Upper lobe of left lung (tissue), 6 donors: ENCODE data around the gene GJC1. TPM values are rescaled to one million over a fixed set of nuclear protein-coding genes. Genes with fewer than 3 reads are reported as not detected.

Experiments used
- ATAC-seq, 2 donors: fragments of 200-7000 bp; cut with Tn5 transposase; one replicate each; pipeline ENCODE4 v1.9.1; 2022; ENCODE audit warnings: mild to moderate bottlenecking in 2 of 2, moderate library complexity in 2 of 2; ENCODE audit not compliant: low FRiP score in 2 of 2
- DNase-seq, 2 donors: peaks; one replicate each; pipeline ENCODE4 v3.0.0-alpha.2; 2019 to 2020
- H3K27ac ChIP-seq, 4 donors: fragments of 200-600 bp; sonication (generic); one replicate each; pipeline ENCODE4 v1.5.1; 2016 to 2019
- H3K27me3 ChIP-seq, 4 donors: fragments of 200-600 bp; sonication (generic); one replicate each; pipeline ENCODE4 v1.5.1; 2017 to 2019
- H3K36me3 ChIP-seq, 4 donors: fragments of 200-600 bp; sonication (generic); one replicate each; pipeline ENCODE4 v1.5.1; 2016 to 2019
- H3K4me1 ChIP-seq, 4 donors: fragments of 200-600 bp; sonication (generic); one replicate each; pipeline ENCODE4 v1.5.1; 2018 to 2019
- H3K4me3 ChIP-seq, 4 donors: fragments of 200-600 bp; sonication (generic); one replicate each; pipeline ENCODE4 v1.5.1; 2017 to 2019; ENCODE audit warnings: mild to moderate bottlenecking in 2 of 4, moderate library complexity in 1 of 4
- H3K9me3 ChIP-seq, 4 donors: fragments of 200-600 bp; sonication (generic); one replicate each; pipeline ENCODE4 v1.5.1; 2018 to 2019
- EP300 ChIP-seq, 4 donors: sonication (generic); formaldehyde crosslinking; IDR thresholded peaks; one replicate each; pipeline ENCODE4 v1.5.1; 2017; ENCODE audit warnings: antibody characterized with exemption in 4 of 4, control low read depth in 2 of 4
- POLR2A ChIP-seq, 4 donors: fragments of 450-650 bp; IDR thresholded peaks; one replicate each; pipeline ENCODE4 v1.5.1; 2016 to 2017; ENCODE audit warnings: antibody characterized with exemption in 4 of 4, mild to moderate bottlenecking in 2 of 4
- POLR2AphosphoS5 ChIP-seq, 2 donors: sonication (generic); formaldehyde crosslinking; IDR thresholded peaks; one replicate each; pipeline ENCODE4 v1.5.1; 2017; ENCODE audit warnings: antibody characterized with exemption in 2 of 2
- WGBS, 2 donors: methylation state at CpG; one replicate each; pipeline ENCODE4 v1.1.5; 2017 to 2018; 5-methylcytosine and 5-hydroxymethylcytosine counted together
- total RNA-seq, 6 donors: library from RNA; depleted of rRNA in 4 of 6; stranded (reverse); fragments of >200 nt in 4 of 6; gene quantifications; one replicate each; pipeline versions ENCODE4 v1.1.0 to v1.2.1, GENCODE V29; 2016 to 2021
- TF ChIP-seq, protein P1 (sequence below), 6 experiments: fragments of 450-650 bp in 4 of 6; fragments of 200-600 bp in 2 of 6; sonication (generic) in 2 of 6; IDR thresholded peaks; one replicate each; pipeline ENCODE4 v1.5.1; 2016 to 2019; ENCODE audit warnings: antibody characterized with exemption in 6 of 6
- donor health status: DM: no; HTN: no; CAD: no; lungs with moderate emphysema.
- donor health status: DM: no; HTN: yes; CAD: no; lungs with severe emphysema.

GJC1 gene
- total RNA-seq, 6 donors from 2014 or later: 4.2 to 14.8 (median 8.6) TPM

DNA sequence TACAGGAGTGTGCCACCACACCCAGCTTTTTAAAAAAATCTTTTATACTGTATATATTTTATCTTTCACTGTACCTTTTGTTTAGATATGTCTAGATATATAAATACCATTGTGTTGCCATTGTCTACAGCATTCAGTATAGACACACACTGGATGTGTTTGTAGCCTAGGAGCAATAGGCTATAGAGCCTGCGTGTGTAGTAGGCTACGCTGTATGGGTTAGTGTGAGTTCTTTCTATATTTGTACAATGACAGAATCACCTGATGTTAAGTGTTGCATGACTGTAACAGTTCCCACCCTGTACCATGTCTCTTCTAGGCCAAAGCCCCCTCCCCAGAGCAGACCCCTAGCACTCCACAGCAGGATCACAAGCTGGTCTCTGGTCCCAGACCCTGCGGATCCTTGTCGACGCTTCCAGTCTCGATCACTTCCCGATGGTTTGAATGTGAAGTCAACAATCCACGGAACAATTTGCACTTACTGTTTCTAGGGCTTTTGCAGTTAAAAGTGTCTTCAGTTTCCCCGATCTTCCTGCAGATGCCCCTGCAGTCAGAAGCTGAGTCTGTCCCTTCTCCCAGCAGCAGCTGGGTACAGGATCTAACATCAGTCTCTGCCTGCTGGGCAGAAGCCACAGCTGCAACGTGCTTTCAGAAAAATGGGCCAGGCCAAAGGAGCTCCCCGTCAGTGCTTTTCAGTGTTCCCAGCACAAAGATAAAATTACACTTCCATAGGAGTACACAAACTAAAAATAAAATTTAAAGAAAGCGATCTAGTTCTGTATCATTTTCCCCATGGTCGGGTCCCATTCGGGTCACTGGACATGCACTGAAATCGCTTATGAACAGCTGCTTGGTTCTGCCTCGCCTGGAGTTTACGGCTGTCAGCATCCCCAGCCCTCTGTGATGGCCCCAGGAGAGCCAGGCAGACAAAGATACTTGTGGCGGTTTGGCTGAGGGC, 35.9 kb downstream of the GJC1 start:
- TF ChIP-seq, protein P1, sequence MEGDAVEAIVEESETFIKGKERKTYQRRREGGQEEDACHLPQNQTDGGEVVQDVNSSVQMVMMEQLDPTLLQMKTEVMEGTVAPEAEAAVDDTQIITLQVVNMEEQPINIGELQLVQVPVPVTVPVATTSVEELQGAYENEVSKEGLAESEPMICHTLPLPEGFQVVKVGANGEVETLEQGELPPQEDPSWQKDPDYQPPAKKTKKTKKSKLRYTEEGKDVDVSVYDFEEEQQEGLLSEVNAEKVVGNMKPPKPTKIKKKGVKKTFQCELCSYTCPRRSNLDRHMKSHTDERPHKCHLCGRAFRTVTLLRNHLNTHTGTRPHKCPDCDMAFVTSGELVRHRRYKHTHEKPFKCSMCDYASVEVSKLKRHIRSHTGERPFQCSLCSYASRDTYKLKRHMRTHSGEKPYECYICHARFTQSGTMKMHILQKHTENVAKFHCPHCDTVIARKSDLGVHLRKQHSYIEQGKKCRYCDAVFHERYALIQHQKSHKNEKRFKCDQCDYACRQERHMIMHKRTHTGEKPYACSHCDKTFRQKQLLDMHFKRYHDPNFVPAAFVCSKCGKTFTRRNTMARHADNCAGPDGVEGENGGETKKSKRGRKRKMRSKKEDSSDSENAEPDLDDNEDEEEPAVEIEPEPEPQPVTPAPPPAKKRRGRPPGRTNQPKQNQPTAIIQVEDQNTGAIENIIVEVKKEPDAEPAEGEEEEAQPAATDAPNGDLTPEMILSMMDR (IDR thresholded peaks at IDR 0.05): no peak
- TF ChIP-seq POLR2AphosphoS5 (IDR thresholded peaks at IDR 0.05): no peak
- no peak for TF ChIP-seq EP300 (IDR thresholded peaks at IDR 0.05)
- TF ChIP-seq POLR2A (IDR thresholded peaks at IDR 0.05): no peak
- Histone ChIP-seq H3K27me3 (no peaks in the 10 kb centered on the region), H3K4me1 (peaks cover 7 to 19% (median 13%) of the 10 kb centered on the region in 4 donors), H3K36me3 (no peaks in the 10 kb centered on the region), H3K27ac (peak overlapping the region; percentile 57 to 87 (median 74)), H3K9me3 (no peaks in the 10 kb centered on the region), H3K4me3 (no peak overlapping the region)
- no peak for DNase-seq
- WGBS, 2 donors: 80% methylated on average over 18 of the region's 18 CpGs
- ATAC-seq: no peak

DNA sequence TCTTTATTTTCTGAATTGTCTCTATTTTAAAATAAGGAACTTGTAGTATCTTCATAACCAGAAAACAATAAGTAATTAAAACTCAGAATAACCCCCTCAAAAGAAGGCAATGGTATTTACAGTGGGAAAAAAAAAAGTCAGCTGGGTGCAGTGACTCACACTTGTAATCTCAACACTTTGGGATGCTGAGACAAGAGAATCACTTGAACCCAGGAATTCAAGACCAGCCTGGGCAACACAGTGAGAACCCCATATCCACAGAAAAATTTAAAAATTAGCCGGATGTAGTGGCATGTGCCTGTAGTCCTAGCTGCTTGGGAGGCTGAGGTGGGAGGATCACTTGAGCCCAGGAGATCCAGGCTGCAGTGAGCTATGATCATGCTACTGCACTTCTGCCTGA, 37.8 kb downstream of the GJC1 start:
- WGBS, 2 donors: 95 to 100% methylated on average over 1 of the region's 1 CpG
- Histone ChIP-seq H3K4me3 (no peak overlapping the region), H3K27ac (no peak overlapping the region), H3K4me1 (peaks cover 10 to 24% (median 16%) of the 10 kb centered on the region in 4 donors), H3K36me3 (no peaks in the 10 kb centered on the region), H3K27me3 (no peaks in the 10 kb centered on the region), H3K9me3 (no peaks in the 10 kb centered on the region)
- ATAC-seq: no peak
- TF ChIP-seq, protein P1 (IDR thresholded peaks at IDR 0.05): no peak
- no peak for TF ChIP-seq EP300 (IDR thresholded peaks at IDR 0.05)
- TF ChIP-seq POLR2A (IDR thresholded peaks at IDR 0.05): no peak
- no peak for TF ChIP-seq POLR2AphosphoS5 (IDR thresholded peaks at IDR 0.05)
- DNase-seq: no peak

DNA sequence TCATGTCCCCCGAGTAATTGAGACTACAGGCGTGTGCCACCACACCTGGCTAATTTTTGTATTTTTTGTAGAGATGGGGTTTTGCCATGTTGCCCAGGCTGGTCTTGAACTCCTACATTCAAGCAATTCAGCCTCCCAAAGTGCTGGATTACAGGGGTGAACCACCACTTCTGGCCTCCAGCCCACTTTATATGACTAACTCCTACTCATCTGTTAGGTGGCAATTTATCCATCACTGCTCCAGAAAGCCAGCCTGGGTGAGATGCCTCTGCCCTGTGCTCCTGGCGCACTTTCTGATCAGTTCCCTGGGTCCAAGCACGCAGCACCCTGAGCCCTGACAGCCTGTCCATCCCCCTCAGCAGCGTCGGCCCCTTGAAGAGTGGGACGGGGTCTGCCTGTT, 41.9 kb downstream of the GJC1 start:
- TF ChIP-seq POLR2A (IDR thresholded peaks at IDR 0.05): no peak
- TF ChIP-seq EP300 (IDR thresholded peaks at IDR 0.05): no peak
- no peak for TF ChIP-seq POLR2AphosphoS5 (IDR thresholded peaks at IDR 0.05)
- TF ChIP-seq, protein P1 (IDR thresholded peaks at IDR 0.05): no peak
- WGBS, 2 donors: 68 to 82% methylated on average over 7 of the region's 7 CpGs
- no peaks in the 10 kb centered on the region for H3K36me3 ChIP-seq
- H3K9me3 ChIP-seq: no peaks in the 10 kb centered on the region
- H3K27ac ChIP-seq: no peak overlapping the region
- H3K4me1 ChIP-seq: peaks cover 13 to 18% (median 14%) of the 10 kb centered on the region in 4 donors
- no peaks in the 10 kb centered on the region for H3K27me3 ChIP-seq
- DNase-seq: no peak
- no peak for ATAC-seq
- no peak overlapping the region for H3K4me3 ChIP-seq

DNA sequence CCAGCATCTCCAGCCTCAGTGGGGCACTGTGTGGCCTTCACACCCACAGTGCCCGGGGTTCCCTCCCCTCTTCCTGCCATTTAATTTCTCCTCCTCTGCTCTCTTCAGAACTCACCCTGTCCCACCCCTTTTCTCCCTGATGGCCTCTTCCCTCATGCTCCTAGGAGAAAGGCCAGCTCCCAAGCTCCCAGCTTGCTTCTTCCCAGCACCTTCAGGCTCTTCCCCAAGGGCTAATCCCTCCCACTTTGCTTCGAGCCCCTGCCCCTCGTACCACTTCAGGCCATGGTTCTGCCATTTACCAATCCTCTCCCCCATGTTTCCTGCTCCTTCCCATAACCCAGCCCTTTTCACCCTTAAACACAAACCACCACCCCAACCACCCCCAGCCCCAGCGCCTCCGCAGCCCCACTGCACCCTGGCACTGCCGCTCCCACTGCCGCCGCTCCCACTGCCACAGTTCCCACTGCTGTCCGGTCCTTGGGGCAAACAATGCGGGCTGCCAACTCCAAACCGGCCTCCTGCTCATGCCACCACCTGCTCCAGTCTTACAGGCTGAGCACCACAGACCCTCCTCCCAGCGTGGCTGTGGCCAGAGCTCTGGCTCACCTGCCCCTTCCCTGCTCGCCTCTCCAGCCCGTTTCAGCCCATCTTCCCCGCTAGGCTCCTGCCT, 42.7 kb downstream of the GJC1 start:
- no peak overlapping the region for H3K4me3 ChIP-seq
- H3K4me1 ChIP-seq: peaks cover 16 to 21% (median 18%) of the 10 kb centered on the region in 4 donors
- no peak for ATAC-seq
- H3K27me3 ChIP-seq: no peaks in the 10 kb centered on the region
- TF ChIP-seq EP300 (IDR thresholded peaks at IDR 0.05): no peak
- TF ChIP-seq POLR2A (IDR thresholded peaks at IDR 0.05): no peak
- TF ChIP-seq, protein P1 (IDR thresholded peaks at IDR 0.05): no peak
- no peak for TF ChIP-seq POLR2AphosphoS5 (IDR thresholded peaks at IDR 0.05)
- H3K9me3 ChIP-seq: no peaks in the 10 kb centered on the region
- H3K27ac ChIP-seq: peak overlapping the region in 1 of 4 donors; percentile 1
- DNase-seq: peak in 1 of 2 donors; percentile 67
- 62 to 66% methylated on average over 15 of the region's 15 CpGs for WGBS, 2 donors
- H3K36me3 ChIP-seq: no peaks in the 10 kb centered on the region
